ENCODE measurements around the gene KDM6B. TPM values are rescaled to one million over a fixed set of nuclear protein-coding genes. Genes with fewer than 3 reads are reported as not detected.

Gene KDM6B
- total and polyA plus RNA-seq, 4 donors: 2.5 to 11.5 (median 3.3) TPM

DNA sequence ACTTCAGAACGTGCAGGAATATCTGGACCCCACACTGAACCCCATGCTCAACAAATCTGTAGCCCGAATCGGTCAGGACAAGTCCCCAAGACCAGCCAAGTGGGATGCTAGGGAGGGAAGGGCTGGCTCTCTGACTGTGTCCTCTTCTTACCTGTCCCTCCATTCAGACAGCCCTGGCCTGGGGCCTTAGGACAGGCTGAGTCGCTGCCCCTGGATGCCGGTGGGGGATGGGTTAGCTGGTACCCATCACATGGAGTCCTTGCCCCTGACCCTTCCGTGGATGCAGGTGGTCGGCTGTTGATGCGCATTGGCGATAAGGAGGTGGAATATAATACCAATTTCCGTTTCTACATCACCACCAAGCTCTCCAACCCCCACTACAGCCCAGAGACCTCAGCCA, 16.0 kb upstream of the KDM6B start:
- WGBS: 81% methylated on average over 10 of the region's 10 CpGs
- Histone ChIP-seq H3K4me3 (ENCODE audit: low read depth in 1 of 3, low read length in 3 of 3) (no peak overlapping the region), H3K9me3 (ENCODE audit: control insufficient read depth in 4 of 4, low read length in 3 of 4) (no peaks in the 10 kb centered on the region), H3K4me1 (ENCODE audit: control insufficient read depth in 4 of 4, insufficient read depth in 4 of 4, low read length in 3 of 4) (no peaks in the 10 kb centered on the region), H3K36me3 (ENCODE audit: control insufficient read depth in 4 of 4, insufficient read depth in 3 of 4, low read depth in 1 of 4, low read length in 3 of 4) (no peaks in the 10 kb centered on the region), H3K27ac (ENCODE audit: low read depth in 1 of 2, low read length in 2 of 2) (no peak overlapping the region), H3K27me3 (ENCODE audit: control insufficient read depth in 4 of 4, insufficient read depth in 4 of 4, low read length in 3 of 4) (no peaks in the 10 kb centered on the region), H3K9ac (ENCODE audit: low read depth in 1 of 2, low read length in 2 of 2) (no peak overlapping the region)
- TF ChIP-seq TAF1 (conservative IDR thresholded peaks at IDR 0.05) (no peak), YY1 (IDR thresholded peaks at IDR 0.05) (no peak), FOXA2 (IDR thresholded peaks at IDR 0.05) (no peak), JUND (IDR thresholded peaks at IDR 0.05) (no peak), EGR1 (IDR thresholded peaks at IDR 0.05; ENCODE audit: low read depth in 2 of 2) (no peak), HNF4G (IDR thresholded peaks at IDR 0.05) (no peak), HNF4A (conservative IDR thresholded peaks at IDR 0.05) (no peak), GABPA (IDR thresholded peaks at IDR 0.05 in 1 of 2, conservative IDR thresholded peaks at IDR 0.05 in 1 of 2) (no peak), NR2F2 (IDR thresholded peaks at IDR 0.05) (no peak), RXRA (IDR thresholded peaks at IDR 0.05) (no peak)
- TF ChIP-seq, protein P1, sequence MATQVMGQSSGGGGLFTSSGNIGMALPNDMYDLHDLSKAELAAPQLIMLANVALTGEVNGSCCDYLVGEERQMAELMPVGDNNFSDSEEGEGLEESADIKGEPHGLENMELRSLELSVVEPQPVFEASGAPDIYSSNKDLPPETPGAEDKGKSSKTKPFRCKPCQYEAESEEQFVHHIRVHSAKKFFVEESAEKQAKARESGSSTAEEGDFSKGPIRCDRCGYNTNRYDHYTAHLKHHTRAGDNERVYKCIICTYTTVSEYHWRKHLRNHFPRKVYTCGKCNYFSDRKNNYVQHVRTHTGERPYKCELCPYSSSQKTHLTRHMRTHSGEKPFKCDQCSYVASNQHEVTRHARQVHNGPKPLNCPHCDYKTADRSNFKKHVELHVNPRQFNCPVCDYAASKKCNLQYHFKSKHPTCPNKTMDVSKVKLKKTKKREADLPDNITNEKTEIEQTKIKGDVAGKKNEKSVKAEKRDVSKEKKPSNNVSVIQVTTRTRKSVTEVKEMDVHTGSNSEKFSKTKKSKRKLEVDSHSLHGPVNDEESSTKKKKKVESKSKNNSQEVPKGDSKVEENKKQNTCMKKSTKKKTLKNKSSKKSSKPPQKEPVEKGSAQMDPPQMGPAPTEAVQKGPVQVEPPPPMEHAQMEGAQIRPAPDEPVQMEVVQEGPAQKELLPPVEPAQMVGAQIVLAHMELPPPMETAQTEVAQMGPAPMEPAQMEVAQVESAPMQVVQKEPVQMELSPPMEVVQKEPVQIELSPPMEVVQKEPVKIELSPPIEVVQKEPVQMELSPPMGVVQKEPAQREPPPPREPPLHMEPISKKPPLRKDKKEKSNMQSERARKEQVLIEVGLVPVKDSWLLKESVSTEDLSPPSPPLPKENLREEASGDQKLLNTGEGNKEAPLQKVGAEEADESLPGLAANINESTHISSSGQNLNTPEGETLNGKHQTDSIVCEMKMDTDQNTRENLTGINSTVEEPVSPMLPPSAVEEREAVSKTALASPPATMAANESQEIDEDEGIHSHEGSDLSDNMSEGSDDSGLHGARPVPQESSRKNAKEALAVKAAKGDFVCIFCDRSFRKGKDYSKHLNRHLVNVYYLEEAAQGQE (IDR thresholded peaks at IDR 0.05): no peak
- TF ChIP-seq, protein P2, sequence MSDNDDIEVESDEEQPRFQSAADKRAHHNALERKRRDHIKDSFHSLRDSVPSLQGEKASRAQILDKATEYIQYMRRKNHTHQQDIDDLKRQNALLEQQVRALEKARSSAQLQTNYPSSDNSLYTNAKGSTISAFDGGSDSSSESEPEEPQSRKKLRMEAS (IDR thresholded peaks at IDR 0.05): no peak
- TF ChIP-seq, protein P3, sequence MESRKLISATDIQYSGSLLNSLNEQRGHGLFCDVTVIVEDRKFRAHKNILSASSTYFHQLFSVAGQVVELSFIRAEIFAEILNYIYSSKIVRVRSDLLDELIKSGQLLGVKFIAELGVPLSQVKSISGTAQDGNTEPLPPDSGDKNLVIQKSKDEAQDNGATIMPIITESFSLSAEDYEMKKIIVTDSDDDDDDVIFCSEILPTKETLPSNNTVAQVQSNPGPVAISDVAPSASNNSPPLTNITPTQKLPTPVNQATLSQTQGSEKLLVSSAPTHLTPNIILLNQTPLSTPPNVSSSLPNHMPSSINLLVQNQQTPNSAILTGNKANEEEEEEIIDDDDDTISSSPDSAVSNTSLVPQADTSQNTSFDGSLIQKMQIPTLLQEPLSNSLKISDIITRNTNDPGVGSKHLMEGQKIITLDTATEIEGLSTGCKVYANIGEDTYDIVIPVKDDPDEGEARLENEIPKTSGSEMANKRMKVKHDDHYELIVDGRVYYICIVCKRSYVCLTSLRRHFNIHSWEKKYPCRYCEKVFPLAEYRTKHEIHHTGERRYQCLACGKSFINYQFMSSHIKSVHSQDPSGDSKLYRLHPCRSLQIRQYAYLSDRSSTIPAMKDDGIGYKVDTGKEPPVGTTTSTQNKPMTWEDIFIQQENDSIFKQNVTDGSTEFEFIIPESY (IDR thresholded peaks at IDR 0.05): no peak
- TF ChIP-seq, protein P4, sequence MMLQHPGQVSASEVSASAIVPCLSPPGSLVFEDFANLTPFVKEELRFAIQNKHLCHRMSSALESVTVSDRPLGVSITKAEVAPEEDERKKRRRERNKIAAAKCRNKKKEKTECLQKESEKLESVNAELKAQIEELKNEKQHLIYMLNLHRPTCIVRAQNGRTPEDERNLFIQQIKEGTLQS (IDR thresholded peaks at IDR 0.05): no peak
- TF ChIP-seq, protein P5, sequence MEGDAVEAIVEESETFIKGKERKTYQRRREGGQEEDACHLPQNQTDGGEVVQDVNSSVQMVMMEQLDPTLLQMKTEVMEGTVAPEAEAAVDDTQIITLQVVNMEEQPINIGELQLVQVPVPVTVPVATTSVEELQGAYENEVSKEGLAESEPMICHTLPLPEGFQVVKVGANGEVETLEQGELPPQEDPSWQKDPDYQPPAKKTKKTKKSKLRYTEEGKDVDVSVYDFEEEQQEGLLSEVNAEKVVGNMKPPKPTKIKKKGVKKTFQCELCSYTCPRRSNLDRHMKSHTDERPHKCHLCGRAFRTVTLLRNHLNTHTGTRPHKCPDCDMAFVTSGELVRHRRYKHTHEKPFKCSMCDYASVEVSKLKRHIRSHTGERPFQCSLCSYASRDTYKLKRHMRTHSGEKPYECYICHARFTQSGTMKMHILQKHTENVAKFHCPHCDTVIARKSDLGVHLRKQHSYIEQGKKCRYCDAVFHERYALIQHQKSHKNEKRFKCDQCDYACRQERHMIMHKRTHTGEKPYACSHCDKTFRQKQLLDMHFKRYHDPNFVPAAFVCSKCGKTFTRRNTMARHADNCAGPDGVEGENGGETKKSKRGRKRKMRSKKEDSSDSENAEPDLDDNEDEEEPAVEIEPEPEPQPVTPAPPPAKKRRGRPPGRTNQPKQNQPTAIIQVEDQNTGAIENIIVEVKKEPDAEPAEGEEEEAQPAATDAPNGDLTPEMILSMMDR (IDR thresholded peaks at IDR 0.05; ENCODE audit: low read depth, low read length, missing input control): no peak
- no peak for DNase-seq (ENCODE audit: low spot score)

Measured in liver (tissue), 9 donors.